Measurements from ENCODE around the gene PARL. TPM values are rescaled to one million over a fixed set of nuclear protein-coding genes. Genes with fewer than 3 reads are reported as not detected.
A peak's percentile ranks its signal among the peaks of the same experiment; 100 is the strongest.

PARL gene
- total and polyA plus RNA-seq, 2 of the 13 experiments (the other 11 are each of a cell fraction or from before 2014, with no cell fraction given) = 46.3 to 58.6 TPM

DNA sequence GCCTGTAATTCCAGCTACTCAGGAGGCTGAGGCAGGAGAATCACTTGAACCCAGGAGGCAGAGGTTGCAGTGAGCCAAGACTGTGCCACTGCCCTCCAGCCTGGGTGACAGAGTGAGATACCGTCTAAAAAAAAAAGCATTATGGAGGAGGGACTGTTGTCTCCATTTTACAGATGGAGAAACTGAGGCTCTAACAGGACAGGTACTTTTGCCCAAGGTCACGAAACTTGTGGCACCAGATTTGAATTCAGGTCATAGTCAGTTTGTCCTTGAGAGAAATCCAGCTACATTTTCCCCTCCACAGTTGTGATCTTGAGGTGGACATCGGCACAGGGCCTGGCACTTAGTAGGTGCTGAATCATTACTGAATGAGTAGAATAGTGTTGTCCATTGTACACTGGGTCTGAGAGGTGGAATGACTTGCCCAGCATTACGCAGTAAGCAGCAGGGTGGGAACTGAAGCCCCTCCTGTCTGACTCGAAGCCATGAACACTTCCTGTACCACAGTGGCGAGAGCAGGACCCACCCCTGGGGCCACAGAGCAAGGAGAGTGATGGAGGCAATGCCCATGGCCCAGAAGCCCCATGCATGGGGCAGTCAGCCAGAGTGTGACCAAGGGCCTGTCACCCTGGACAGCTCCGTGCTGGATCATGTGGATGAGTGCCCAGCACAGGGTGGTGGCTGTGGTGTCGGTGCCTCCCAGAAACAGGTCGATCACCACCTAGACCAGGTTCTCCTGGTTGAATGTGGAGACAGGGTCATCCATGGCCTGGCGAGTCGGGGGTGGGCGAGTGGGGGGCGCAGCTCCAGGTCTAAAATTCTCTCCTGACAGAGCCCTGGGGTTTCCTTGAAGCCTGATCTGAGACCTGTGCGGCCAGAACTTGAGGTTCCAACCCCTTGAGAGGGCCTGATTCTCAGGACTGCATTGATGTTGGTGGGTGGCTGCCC lies 20.4 kb upstream of the PARL start (continued):
- TF ChIP-seq, protein P1, sequence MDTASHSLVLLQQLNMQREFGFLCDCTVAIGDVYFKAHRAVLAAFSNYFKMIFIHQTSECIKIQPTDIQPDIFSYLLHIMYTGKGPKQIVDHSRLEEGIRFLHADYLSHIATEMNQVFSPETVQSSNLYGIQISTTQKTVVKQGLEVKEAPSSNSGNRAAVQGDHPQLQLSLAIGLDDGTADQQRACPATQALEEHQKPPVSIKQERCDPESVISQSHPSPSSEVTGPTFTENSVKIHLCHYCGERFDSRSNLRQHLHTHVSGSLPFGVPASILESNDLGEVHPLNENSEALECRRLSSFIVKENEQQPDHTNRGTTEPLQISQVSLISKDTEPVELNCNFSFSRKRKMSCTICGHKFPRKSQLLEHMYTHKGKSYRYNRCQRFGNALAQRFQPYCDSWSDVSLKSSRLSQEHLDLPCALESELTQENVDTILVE (CRISPR knock-in tag; IDR thresholded peaks at IDR 0.05) = no peak
- TF ChIP-seq, protein P2, sequence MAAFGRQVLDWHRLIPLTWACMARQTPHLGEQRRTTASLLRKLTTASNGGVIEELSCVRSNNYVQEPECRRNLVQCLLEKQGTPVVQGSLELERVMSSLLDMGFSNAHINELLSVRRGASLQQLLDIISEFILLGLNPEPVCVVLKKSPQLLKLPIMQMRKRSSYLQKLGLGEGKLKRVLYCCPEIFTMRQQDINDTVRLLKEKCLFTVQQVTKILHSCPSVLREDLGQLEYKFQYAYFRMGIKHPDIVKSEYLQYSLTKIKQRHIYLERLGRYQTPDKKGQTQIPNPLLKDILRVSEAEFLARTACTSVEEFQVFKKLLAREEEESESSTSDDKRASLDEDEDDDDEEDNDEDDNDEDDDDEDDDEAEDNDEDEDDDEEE (CRISPR knock-in tag; IDR thresholded peaks at IDR 0.05) = no peak
- TF ChIP-seq, protein P3, sequence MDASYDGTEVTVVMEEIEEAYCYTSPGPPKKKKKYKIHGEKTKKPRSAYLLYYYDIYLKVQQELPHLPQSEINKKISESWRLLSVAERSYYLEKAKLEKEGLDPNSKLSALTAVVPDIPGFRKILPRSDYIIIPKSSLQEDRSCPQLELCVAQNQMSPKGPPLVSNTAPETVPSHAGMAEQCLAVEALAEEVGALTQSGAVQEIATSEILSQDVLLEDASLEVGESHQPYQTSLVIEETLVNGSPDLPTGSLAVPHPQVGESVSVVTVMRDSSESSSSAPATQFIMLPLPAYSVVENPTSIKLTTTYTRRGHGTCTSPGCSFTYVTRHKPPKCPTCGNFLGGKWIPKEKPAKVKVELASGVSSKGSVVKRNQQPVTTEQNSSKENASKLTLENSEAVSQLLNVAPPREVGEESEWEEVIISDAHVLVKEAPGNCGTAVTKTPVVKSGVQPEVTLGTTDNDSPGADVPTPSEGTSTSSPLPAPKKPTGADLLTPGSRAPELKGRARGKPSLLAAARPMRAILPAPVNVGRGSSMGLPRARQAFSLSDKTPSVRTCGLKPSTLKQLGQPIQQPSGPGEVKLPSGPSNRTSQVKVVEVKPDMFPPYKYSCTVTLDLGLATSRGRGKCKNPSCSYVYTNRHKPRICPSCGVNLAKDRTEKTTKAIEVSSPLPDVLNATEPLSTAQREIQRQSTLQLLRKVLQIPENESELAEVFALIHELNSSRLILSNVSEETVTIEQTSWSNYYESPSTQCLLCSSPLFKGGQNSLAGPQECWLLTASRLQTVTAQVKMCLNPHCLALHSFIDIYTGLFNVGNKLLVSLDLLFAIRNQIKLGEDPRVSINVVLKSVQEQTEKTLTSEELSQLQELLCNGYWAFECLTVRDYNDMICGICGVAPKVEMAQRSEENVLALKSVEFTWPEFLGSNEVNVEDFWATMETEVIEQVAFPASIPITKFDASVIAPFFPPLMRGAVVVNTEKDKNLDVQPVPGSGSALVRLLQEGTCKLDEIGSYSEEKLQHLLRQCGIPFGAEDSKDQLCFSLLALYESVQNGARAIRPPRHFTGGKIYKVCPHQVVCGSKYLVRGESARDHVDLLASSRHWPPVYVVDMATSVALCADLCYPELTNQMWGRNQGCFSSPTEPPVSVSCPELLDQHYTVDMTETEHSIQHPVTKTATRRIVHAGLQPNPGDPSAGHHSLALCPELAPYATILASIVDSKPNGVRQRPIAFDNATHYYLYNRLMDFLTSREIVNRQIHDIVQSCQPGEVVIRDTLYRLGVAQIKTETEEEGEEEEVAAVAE (CRISPR knock-in tag; IDR thresholded peaks at IDR 0.05; ENCODE audit: borderline replicate concordance) = no peak
- TF ChIP-seq RELA (CRISPR knock-in tag; IDR thresholded peaks at IDR 0.05) (no peak), WIZ (CRISPR knock-in tag; IDR thresholded peaks at IDR 0.05) (no peak), POLR2G (IDR thresholded peaks at IDR 0.05; ENCODE audit: low read depth, low read length) (no peak), KDM4B (CRISPR knock-in tag; IDR thresholded peaks at IDR 0.05) (no peak), ZMAT3 (CRISPR knock-in tag; conservative IDR thresholded peaks at IDR 0.05) (no peak), ZNF879 (CRISPR knock-in tag; IDR thresholded peaks at IDR 0.05) (no peak), SALL1 (CRISPR knock-in tag; IDR thresholded peaks at IDR 0.05) (peak; percentile 41), PCBP2 (optimal IDR thresholded peaks at IDR 0.05; ENCODE audit: low read depth, low read length, poor library complexity, severe bottlenecking) (no peak)
- TF ChIP-seq, protein P4, sequence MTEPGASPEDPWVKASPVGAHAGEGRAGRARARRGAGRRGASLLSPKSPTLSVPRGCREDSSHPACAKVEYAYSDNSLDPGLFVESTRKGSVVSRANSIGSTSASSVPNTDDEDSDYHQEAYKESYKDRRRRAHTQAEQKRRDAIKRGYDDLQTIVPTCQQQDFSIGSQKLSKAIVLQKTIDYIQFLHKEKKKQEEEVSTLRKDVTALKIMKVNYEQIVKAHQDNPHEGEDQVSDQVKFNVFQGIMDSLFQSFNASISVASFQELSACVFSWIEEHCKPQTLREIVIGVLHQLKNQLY (CRISPR knock-in tag; IDR thresholded peaks at IDR 0.05) = no peak
- TF ChIP-seq, protein P5, sequence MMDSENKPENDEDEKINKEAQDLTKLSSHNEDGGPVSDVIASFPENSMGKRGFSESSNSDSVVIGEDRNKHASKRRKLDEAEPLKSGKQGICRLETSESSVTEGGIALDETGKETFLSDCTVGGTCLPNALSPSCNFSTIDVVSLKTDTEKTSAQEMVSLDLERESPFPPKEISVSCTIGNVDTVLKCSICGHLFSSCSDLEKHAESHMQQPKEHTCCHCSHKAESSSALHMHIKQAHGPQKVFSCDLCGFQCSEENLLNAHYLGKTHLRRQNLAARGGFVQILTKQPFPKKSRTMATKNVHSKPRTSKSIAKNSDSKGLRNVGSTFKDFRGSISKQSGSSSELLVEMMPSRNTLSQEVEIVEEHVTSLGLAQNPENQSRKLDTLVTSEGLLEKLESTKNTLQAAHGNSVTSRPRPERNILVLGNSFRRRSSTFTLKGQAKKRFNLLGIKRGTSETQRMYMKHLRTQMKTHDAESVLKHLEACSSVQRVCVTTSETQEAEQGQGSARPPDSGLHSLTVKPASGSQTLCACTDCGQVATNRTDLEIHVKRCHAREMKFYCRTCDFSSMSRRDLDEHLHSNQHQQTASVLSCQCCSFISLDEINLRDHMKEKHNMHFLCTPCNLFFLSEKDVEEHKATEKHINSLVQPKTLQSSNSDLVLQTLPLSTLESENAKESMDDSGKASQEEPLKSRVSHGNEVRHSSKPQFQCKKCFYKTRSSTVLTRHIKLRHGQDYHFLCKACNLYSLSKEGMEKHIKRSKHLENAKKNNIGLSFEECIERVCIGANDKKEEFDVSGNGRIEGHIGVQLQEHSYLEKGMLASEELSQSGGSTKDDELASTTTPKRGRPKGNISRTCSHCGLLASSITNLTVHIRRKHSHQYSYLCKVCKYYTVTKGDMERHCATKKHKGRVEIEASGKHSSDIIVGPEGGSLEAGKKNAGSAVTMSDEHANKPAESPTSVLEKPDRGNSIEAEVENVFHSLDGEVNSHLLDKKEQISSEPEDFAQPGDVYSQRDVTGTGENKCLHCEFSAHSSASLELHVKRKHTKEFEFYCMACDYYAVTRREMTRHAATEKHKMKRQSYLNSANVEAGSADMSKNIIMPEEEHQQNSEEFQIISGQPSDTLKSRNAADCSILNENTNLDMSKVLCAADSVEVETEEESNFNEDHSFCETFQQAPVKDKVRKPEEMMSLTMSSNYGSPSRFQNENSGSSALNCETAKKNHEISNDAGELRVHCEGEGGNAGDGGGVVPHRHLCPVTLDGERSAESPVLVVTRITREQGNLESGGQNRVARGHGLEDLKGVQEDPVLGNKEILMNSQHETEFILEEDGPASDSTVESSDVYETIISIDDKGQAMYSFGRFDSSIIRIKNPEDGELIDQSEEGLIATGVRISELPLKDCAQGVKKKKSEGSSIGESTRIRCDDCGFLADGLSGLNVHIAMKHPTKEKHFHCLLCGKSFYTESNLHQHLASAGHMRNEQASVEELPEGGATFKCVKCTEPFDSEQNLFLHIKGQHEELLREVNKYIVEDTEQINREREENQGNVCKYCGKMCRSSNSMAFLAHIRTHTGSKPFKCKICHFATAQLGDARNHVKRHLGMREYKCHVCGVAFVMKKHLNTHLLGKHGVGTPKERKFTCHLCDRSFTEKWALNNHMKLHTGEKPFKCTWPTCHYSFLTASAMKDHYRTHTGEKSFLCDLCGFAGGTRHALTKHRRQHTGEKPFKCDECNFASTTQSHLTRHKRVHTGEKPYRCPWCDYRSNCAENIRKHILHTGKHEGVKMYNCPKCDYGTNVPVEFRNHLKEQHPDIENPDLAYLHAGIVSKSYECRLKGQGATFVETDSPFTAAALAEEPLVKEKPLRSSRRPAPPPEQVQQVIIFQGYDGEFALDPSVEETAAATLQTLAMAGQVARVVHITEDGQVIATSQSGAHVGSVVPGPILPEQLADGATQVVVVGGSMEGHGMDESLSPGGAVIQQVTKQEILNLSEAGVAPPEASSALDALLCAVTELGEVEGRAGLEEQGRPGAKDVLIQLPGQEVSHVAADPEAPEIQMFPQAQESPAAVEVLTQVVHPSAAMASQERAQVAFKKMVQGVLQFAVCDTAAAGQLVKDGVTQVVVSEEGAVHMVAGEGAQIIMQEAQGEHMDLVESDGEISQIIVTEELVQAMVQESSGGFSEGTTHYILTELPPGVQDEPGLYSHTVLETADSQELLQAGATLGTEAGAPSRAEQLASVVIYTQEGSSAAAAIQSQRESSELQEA (CRISPR knock-in tag; IDR thresholded peaks at IDR 0.05; ENCODE audit: not compliant biosample characterization) = no peak

Measured in HepG2 (cell line).